Activated CD4-positive, alpha-beta T cell treated with anti-CD3 and anti-CD28 coated beads for 36 hours (primary cell): ENCODE data around the gene PHB1. TPM values are rescaled to one million over a fixed set of nuclear protein-coding genes. Genes with fewer than 3 reads are reported as not detected.
"Not testable (repeated sequence)": the region's sequence is repeated elsewhere in the genome, so short reads cannot be mapped to it uniquely, and the experiment has no call there.

Experiments
- ATAC-seq: fragments of 200-7000 bp; cut with Tn5 transposase; one replicate; pipeline ENCODE4 v1.10.0; 2021; ENCODE audit warnings: mild to moderate bottlenecking, moderate library complexity
- CTCF ChIA-PET: fragments of 350-600 bp; sonication (Branson Sonifier 250); formaldehyde crosslinking; loops from one replicate; lab custom pipeline; 2021; ENCODE audit warnings: antibody characterized with exemption; lab: Charles Lee
- POLR2A ChIA-PET: fragments of 350-600 bp; sonication (Branson Sonifier 250); formaldehyde crosslinking; loops from one replicate; lab custom pipeline; 2021; ENCODE audit warnings: antibody characterized with exemption, inconsistent platforms; lab: Charles Lee
- DNase-seq: peaks from one replicate; pipeline ENCODE4 v3.0.0-alpha.2; 2020
- H3K27ac Mint-ChIP-seq: one replicate; pipeline ENCODE4 v1.8.0; 2021; ENCODE audit warnings: mixed read lengths
- H3K27me3 Mint-ChIP-seq: one replicate; pipeline ENCODE4 v1.8.0; 2021; ENCODE audit warnings: mixed read lengths
- H3K36me3 Mint-ChIP-seq: one replicate; pipeline ENCODE4 v1.8.0; 2021; ENCODE audit warnings: low read depth, mixed read lengths
- H3K4me1 Mint-ChIP-seq: one replicate; pipeline ENCODE4 v1.8.0; 2021; ENCODE audit warnings: mixed read lengths
- H3K4me3 Mint-ChIP-seq: one replicate; pipeline ENCODE4 v1.8.0; 2021; ENCODE audit warnings: mild to moderate bottlenecking, moderate library complexity, mixed read lengths
- H3K9me3 Mint-ChIP-seq: one replicate; pipeline ENCODE4 v1.8.0; 2021; ENCODE audit warnings: low read depth, mixed read lengths
- intact Hi-C, 2 experiments: fragments of 100-400 bp; cut with DNase I in 1 of 2; cut with micrococcal nuclease in 1 of 2; formaldehyde crosslinking; loops; one replicate each; pipeline versions ENCODE4 v1.14.2 to v1.15.1; 2022 to 2024; cut with DNase I, micrococcal nuclease
- total RNA-seq, 2 experiments: library from RNA; stranded (reverse); gene quantifications; one replicate each; pipeline ENCODE4 v1.2.3, GENCODE V29; 2021

Gene PHB1
- total RNA-seq, 2 experiments from 2014 or later: 346 to 350 TPM

DNA sequence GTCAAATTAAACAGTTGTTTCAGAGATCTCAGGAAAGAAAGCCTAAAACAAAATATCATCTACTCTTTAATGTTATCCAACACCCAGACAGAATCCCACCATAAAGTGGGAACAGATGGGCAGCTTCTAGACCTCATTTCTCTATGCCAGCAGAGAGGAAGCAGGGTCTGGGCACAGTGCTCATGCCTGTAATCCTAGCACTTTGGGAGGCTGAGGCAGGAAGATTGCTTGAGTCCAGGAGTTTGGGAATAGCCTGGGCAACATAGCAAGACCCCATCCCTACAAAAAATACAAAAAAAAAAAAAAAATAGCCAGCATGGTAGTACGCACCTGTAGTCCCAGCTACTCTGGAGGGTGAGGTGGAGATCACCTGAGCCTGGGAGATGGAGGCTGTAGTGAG, 39.1 kb downstream of the PHB1 start:
- intact Hi-C loops: no loop called here

DNA sequence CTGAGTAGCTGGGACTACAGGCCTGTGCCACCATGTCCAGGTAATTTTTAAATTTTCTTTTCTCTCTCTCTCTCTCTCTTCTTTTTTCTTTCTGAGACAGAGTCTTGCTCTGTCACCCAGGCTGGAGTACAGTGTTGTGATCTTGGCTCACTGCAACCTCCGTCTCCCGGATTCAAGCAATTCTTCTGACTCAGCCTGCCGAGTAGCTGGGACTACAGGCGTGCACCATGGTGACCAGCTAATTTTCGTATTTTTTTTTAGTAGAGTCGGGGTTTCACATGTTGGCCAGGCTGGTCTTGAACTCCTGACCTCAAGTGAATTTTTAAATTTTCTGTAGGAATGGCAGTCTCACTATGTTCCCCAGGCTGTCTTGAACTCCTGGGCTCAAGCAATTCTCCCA, 41.6 kb downstream of the PHB1 start:
- Mint-ChIP-seq H3K27me3 (no peaks in the 10 kb centered on the region), H3K27ac (no peak overlapping the region), H3K4me3 (no peak overlapping the region), H3K4me1 (no peaks in the 10 kb centered on the region), H3K9me3 (no peaks in the 10 kb centered on the region), H3K36me3 (no peaks in the 10 kb centered on the region)
- no peak for ATAC-seq
- intact Hi-C loops: no loop called here
- ChIA-PET POLR2A (no interaction called here), CTCF (no interaction called here)
- no peak for DNase-seq

More for the DNA sequence above, 39.1 kb downstream of the PHB1 start:
- CTCF ChIA-PET: interaction anchor here (0.8 to 3.8 kb wide), 2 partner anchors 7 to 196 kb away, joined by 3 to 15 read pairs; no protein-coding TSS in a partner anchor
- no peak overlapping the region for H3K4me3 Mint-ChIP-seq
- no peaks in the 10 kb centered on the region for H3K4me1 Mint-ChIP-seq
- H3K9me3 Mint-ChIP-seq: no peaks in the 10 kb centered on the region
- no peaks in the 10 kb centered on the region for H3K36me3 Mint-ChIP-seq
- H3K27me3 Mint-ChIP-seq: no peaks in the 10 kb centered on the region
- H3K27ac Mint-ChIP-seq: no peak overlapping the region
- ATAC-seq (no peak), DNase-seq (no peak)
- POLR2A ChIA-PET: interaction anchor here (0.5 kb wide), 1 partner anchor 10 kb away, joined by 4 read pairs; no protein-coding TSS in a partner anchor

DNA sequence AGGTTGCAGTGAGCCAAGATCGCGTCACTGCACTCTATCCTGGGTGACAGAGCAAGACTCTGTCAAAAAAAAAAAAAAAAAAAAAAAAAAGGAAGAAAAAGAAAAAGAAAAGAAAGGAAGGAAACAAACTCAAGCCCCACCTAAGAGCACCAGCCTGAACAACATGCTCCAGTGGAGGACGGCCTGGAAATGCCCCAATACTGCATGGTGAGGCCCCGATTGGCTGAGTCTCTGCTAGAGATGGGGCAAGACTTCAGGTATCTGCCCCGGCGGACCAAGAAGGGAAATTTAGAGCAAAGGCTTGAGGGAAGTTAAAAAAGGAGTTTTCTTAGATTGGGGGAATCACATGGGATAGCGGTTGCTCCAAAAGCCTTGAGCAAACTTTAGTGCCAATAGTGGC, 42.3 kb downstream of the PHB1 start:
- Mint-ChIP-seq H3K27ac (no peak overlapping the region), H3K36me3 (no peaks in the 10 kb centered on the region), H3K27me3 (no peaks in the 10 kb centered on the region), H3K4me1 (no peaks in the 10 kb centered on the region), H3K4me3 (no peak overlapping the region), H3K9me3 (no peaks in the 10 kb centered on the region)
- ChIA-PET CTCF (no interaction called here), POLR2A (no interaction called here)
- ATAC-seq (no peak), DNase-seq (no peak)
- intact Hi-C loops: no loop called here

DNA sequence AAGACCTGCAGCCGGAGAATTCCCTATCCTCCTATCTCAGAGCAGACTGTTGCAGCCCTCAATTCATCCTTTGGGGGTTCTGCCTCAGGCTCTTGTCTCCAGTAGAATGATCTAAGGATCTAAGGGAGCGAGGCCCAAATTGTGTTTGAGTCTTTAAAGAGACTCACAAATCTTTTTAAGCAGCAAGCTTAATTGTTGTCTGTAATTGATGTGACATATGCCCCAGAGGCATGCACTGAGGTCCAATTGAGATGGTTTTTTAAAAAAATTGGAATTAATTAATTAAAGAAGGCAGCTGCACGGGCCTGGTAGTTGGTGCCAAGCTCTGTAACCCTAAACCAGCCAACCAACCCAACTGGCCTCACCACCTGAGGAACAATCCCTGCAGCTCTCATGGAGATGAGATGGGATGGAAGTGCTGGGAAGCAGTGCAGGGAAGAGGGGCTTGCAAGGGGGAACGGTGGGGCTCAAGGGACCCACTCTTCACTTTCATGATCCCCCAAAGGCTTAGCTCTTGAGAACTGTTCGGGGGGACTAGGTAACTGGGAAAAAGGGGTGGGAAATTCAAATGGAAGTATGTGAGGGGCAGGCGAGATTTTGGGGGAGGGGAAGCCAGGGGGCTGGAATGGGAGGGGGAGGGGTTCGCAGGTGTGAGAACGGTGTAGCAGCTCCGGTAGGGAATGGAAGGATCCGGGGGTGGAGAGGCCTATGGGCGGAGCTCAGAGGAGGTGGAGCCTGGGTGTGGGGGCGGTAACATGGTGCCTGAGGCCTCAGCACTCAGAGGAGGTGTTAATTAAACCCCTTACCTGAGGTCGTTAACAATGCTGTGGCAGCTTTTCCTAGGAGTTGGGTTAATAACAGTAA, 43.5 kb downstream of the PHB1 start:
- Mint-ChIP-seq H3K4me1 (no peaks in the 10 kb centered on the region), H3K27ac (no peak overlapping the region), H3K9me3 (no peaks in the 10 kb centered on the region), H3K4me3 (no peak overlapping the region), H3K36me3 (no peaks in the 10 kb centered on the region), H3K27me3 (no peaks in the 10 kb centered on the region)
- ChIA-PET CTCF (interaction anchor here (0.6 to 1.1 kb wide), 4 partner anchors 23 to 179 kb away, joined by 3 to 11 read pairs (median 3); no protein-coding TSS in a partner anchor), POLR2A (no interaction called here)
- intact Hi-C loops: no loop called here
- ATAC-seq: no peak
- DNase-seq: no peak

DNA sequence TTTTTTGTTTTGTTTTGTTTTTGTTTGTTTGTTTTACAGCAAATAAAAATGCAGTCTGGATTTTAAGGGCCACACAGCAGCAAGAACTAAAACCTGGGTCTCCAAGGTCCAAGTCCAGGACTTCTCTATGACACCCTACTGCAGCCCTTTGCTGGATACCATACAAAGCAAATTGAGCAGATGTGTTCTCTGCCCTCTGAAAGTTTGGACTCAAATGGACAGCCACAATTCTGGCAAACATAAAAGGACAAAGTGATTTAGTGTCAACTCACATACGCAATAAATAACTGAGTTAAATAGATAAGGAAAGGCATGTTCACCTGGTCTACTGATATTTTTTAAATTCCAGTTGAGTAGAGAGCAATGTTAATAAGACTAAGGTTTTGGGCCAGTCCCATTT, 44.9 kb downstream of the PHB1 start:
- intact Hi-C loops: no loop called here
- POLR2A ChIA-PET: no interaction called here
- Mint-ChIP-seq H3K4me3 (no peak overlapping the region), H3K4me1 (peaks cover 8% of the 10 kb centered on the region), H3K36me3 (no peaks in the 10 kb centered on the region), H3K9me3 (no peaks in the 10 kb centered on the region), H3K27ac (no peak overlapping the region), H3K27me3 (no peaks in the 10 kb centered on the region)
- ATAC-seq (no peak), DNase-seq (no peak)
- CTCF ChIA-PET: interaction anchor here (0.6 to 1.6 kb wide), 4 partner anchors 28 to 663 kb away, joined by 3 to 6 read pairs (median 4); partner anchors contain the start of gene PHB1

DNA sequence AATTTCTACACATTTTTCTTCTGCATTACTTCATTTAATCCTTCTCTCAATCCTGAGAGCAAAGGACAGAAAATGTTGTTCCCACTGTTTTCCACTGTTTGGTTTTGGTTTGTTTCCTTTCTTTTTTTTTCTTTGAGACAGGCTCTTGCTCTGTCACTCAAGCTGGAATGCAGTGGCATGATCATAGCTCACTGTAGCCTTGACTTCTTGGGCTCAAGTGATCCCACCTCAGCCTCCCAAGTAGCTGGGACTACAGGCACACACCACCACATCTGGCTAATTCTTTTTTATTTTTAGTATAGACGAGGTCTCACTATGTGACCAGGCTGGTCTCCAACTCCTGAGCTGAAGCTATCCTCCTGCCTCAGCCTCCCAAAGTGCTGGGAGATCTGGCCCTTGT, 45.6 kb downstream of the PHB1 start:
- Mint-ChIP-seq H3K27ac (no peak overlapping the region), H3K4me3 (no peak overlapping the region), H3K36me3 (no peaks in the 10 kb centered on the region), H3K9me3 (no peaks in the 10 kb centered on the region), H3K4me1 (peaks cover 8% of the 10 kb centered on the region), H3K27me3 (no peaks in the 10 kb centered on the region)
- CTCF ChIA-PET: interaction anchor here (0.6 to 10.9 kb wide), 31 partner anchors 8 to 664 kb away, joined by 3 to 116 read pairs (median 6); partner anchors contain the start of gene PHB1
- DNase-seq (no peak), ATAC-seq (no peak)
- intact Hi-C loops: no loop called here
- POLR2A ChIA-PET: no interaction called here

DNA sequence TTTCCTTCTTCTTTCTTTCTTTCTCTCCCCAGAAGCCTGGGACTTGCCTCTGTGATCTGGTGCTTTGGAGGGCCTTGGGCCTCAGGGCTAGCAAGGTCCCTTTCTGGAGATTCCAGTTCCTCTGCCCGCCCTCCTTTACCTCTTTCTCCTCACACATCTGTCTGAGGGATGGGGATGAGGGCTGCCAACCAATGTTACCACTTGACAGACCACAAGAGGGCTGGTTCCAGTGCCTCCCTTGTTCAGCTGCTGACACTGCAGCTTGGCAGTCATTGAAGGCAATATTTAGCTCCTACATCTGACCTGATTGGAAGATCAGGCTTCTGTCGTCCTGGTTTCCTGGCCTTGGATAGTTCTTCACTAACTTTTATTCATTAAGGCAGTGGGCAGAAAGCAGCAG, 49.0 kb downstream of the PHB1 start:
- peaks cover 17% of the 10 kb centered on the region for H3K4me1 Mint-ChIP-seq
- H3K27me3 Mint-ChIP-seq: peaks cover 1% of the 10 kb centered on the region
- CTCF ChIA-PET: interaction anchor here (0.8 to 10.9 kb wide), 5 partner anchors 35 to 184 kb away, joined by 3 to 116 read pairs (median 4); no protein-coding TSS in a partner anchor
- H3K4me3 Mint-ChIP-seq: no peak overlapping the region
- H3K27ac Mint-ChIP-seq: no peak overlapping the region
- ATAC-seq (no peak), DNase-seq (peak; percentile 59)
- no peaks in the 10 kb centered on the region for H3K9me3 Mint-ChIP-seq
- intact Hi-C loops: no loop called here
- POLR2A ChIA-PET: interaction anchor here (0.6 to 0.8 kb wide), 4 partner anchors 10 to 78 kb away, joined by 3 to 4 read pairs (median 3); no protein-coding TSS in a partner anchor
- H3K36me3 Mint-ChIP-seq: peaks cover 2% of the 10 kb centered on the region

DNA sequence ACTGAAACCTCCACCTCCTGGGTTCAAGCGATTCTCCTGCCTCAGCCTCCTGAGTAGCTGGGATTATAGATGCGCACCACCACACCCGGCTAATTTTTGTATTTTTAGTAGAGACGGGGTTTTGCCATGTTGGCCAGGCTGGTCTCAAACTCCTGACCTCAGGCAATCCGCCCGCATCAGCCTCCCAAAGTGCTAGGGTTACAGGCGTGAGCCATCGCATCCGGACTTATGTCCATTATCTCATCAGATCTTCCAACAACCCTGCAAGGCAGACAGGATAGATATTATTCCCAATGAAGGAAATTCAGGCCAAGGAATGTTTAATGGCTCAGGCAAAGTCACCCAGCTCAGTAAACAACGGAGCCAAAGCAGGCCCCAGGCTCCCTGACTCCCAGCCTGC, 49.6 kb downstream of the PHB1 start:
- DNase-seq, ATAC-seq, H3K9me3 Mint-ChIP-seq, H3K36me3 Mint-ChIP-seq, H3K27ac Mint-ChIP-seq, intact Hi-C loops, H3K27me3 Mint-ChIP-seq, H3K4me3 Mint-ChIP-seq: not testable (repeated sequence)
- peaks cover 22% of the 10 kb centered on the region for H3K4me1 Mint-ChIP-seq
- ChIA-PET POLR2A (interaction anchor here (0.8 kb wide), 1 partner anchor 19 kb away, joined by 3 read pairs; no protein-coding TSS in a partner anchor), CTCF (interaction anchor here (0.7 to 10.9 kb wide), 5 partner anchors 35 to 513 kb away, joined by 3 to 116 read pairs (median 3); no protein-coding TSS in a partner anchor)

DNA sequence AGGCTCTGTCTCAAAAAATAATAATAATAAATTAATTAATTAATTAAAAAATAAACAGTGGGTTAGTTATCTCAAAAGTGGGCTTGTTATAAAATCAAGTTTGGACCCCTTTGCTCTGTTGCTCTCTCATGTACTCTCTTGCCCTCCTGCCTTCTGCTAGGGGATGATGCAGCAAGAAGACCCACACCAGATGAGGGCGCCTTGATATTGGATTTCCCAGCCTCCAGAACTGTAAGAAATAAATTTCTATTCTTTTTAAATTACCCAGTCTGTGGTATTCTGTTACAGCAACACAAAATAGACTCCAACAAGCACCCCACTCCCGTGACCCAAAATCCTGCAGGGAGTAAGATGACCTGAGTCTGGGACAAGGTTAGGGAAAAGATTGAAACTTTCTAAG, 50.6 kb downstream of the PHB1 start:
- no peak overlapping the region for H3K4me3 Mint-ChIP-seq
- H3K36me3 Mint-ChIP-seq: peaks cover 2% of the 10 kb centered on the region
- DNase-seq (no peak), ATAC-seq (no peak)
- H3K27me3 Mint-ChIP-seq: peaks cover 1% of the 10 kb centered on the region
- no peaks in the 10 kb centered on the region for H3K9me3 Mint-ChIP-seq
- no peak overlapping the region for H3K27ac Mint-ChIP-seq
- intact Hi-C loops: loop anchor here in 1 of 2 experiments (5.0 kb wide), 1 partner anchor 472 kb away; the partner anchor contains the start of gene ATP5MC1
- ChIA-PET POLR2A (no interaction called here), CTCF (interaction anchor here (0.6 to 10.9 kb wide), 7 partner anchors 17 to 513 kb away, joined by 3 to 116 read pairs (median 4); no protein-coding TSS in a partner anchor)
- peaks cover 32% of the 10 kb centered on the region for H3K4me1 Mint-ChIP-seq

DNA sequence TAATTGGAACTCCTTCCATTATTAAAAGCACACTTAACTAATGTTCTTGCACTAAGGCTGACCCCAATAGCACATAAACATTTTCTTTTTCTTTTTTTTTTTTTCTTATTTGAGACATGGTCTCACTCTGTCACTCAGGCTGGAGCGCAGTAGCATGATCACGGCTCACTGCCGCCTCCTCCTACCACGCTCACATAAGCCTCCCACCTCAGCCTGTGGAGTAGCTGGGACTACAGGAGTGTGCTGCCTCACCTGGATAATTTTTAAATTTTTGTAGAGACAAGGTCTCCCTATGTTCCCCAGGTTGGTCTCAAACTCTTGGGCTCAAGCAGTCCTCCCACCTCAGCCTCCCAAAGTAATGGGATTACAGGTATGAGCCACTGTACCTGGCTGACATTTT, 51.4 kb downstream of the PHB1 start:
- POLR2A ChIA-PET: no interaction called here
- Mint-ChIP-seq H3K4me3 (no peak overlapping the region), H3K9me3 (no peaks in the 10 kb centered on the region), H3K27ac (no peak overlapping the region), H3K4me1 (peaks cover 41% of the 10 kb centered on the region), H3K27me3 (peaks cover 1% of the 10 kb centered on the region), H3K36me3 (peaks cover 2% of the 10 kb centered on the region)
- DNase-seq (no peak), ATAC-seq (no peak)
- CTCF ChIA-PET: interaction anchor here (1.2 to 10.9 kb wide), 4 partner anchors 16 to 194 kb away, joined by 4 to 116 read pairs (median 4); no protein-coding TSS in a partner anchor
- intact Hi-C loops: loop anchor here (2.0 to 5.0 kb wide), 2 partner anchors 52 to 471 kb away; partner anchors contain the start of genes ATP5MC1 (in 1 of the 2) and PHB1 (in 1 of the 2)

DNA sequence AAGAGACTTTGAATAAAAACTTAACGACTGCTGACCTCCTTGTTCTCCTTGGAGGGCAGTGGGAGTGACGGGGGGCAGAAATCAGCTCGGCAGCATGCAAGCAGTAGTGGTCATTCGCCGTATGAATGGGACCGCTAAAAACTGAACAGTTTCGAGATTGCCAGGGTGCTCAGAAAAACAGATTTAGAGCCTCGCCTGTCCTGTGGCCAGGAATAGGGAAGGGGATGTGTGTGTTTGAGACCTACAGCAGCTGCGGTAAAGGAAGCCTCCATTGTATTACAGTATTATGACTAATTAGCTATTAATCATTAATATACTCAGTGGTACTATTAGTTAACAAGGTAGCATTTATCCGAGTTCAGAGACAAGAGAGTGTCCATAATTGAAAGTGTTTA, 52.0 kb downstream of the PHB1 start:
- Mint-ChIP-seq H3K36me3 (peaks cover 2% of the 10 kb centered on the region), H3K4me3 (peak overlapping the region; percentile 74), H3K27ac (peak overlapping the region; percentile 67), H3K4me1 (peaks cover 46% of the 10 kb centered on the region), H3K9me3 (no peaks in the 10 kb centered on the region), H3K27me3 (peaks cover 1% of the 10 kb centered on the region)
- intact Hi-C loops: loop anchor here (1.0 to 5.0 kb wide), 6 partner anchors 47 to 470 kb away; partner anchors contain the start of genes ATP5MC1 (in 1 of the 2) and PHB1 (in 1 of the 2)
- ChIA-PET CTCF (interaction anchor here (1.2 to 10.9 kb wide), 3 partner anchors 35 to 195 kb away, joined by 4 to 116 read pairs (median 5); no protein-coding TSS in a partner anchor), POLR2A (interaction anchor here (0.7 kb wide), 1 partner anchor 21 kb away, joined by 3 read pairs; no protein-coding TSS in a partner anchor)
- ATAC-seq (no peak), DNase-seq (no peak)
